Body of pancreas (tissue), 4 donors: ENCODE results near the gene BTBD10.

Experiments
- POLR2A ChIP-seq, 3 donors: fragments of 450-650 bp; IDR thresholded peaks; one replicate each; pipeline ENCODE4 v1.6.1; 2016; ENCODE audit warnings: antibody characterized with exemption in 3 of 3, mild to moderate bottlenecking in 2 of 3
- TF ChIP-seq, protein P1 (sequence below), 7 experiments: fragments of 450-650 bp in 4 of 7; fragments of 200-600 bp in 3 of 7; sonication (generic) in 3 of 7; IDR thresholded peaks; one replicate each; pipeline ENCODE4 v1.5.1; 2016 to 2019; ENCODE audit warnings: antibody characterized with exemption in 7 of 7

DNA sequence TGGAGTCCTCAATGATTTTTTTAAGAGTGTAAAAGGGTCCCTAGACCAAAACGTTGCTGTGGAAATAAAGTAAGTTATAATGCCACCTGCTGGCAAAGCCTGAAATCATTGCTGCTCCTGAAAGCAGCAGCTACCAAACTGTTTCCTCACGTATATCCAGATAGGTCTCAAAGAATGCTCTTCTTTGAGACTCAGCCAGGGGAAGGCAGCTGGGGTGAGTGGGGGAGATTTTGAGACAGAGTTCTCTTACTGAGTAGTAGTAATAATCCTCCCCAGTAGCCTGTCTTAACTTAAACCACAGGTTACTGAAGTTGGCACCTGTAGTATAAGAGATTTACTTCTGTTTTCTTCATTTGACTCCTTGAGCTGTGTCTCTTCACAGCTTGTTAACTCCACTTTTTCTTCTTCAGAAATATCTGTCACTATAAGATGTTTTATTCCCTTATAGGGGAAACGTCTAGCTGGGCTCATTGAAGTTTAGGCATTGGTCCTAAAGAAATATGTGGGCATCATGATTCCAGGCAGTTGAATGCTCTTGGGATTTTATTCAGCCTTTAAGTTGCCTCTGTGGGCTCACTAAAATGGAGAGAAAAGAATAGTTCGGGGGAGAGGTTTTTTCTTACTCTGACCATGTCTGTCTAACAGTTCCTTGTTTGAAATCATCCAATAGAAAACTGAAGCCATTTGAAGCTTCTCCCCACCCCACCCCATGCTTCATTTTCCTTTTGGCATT lies 77.9 kb downstream of the BTBD10 start:
- TF ChIP-seq, protein P1, sequence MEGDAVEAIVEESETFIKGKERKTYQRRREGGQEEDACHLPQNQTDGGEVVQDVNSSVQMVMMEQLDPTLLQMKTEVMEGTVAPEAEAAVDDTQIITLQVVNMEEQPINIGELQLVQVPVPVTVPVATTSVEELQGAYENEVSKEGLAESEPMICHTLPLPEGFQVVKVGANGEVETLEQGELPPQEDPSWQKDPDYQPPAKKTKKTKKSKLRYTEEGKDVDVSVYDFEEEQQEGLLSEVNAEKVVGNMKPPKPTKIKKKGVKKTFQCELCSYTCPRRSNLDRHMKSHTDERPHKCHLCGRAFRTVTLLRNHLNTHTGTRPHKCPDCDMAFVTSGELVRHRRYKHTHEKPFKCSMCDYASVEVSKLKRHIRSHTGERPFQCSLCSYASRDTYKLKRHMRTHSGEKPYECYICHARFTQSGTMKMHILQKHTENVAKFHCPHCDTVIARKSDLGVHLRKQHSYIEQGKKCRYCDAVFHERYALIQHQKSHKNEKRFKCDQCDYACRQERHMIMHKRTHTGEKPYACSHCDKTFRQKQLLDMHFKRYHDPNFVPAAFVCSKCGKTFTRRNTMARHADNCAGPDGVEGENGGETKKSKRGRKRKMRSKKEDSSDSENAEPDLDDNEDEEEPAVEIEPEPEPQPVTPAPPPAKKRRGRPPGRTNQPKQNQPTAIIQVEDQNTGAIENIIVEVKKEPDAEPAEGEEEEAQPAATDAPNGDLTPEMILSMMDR (IDR thresholded peaks at IDR 0.05) = peak in 6 of 7 experiments; percentile 32 to 51 (median 37)
- no peak for TF ChIP-seq POLR2A (IDR thresholded peaks at IDR 0.05)
